ENCODE results near the gene WDR93.
"Not testable (repeated sequence)": the region's sequence is repeated elsewhere in the genome, so short reads cannot be mapped to it uniquely, and the experiment has no call there.

The WDR93 gene

DNA sequence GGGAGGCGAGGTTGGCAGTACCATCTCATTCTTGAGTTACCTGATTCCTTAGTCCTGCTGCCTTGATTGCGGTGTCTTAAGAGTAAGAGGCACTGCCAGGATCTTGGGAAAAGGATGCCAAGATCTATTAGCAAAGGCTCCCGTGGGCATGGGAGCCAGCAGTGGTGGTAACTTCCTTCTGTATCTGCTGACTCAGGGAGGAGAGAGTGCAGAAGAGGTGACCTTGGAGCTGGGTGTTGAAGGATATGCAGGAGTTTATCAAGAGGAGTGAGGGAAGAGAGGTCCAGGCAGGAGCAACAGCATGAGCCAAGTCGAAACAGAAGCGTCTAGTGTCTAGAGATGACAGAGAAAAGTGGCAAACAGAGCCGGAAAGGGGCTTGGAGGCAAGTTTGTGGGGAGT lies 90.0 kb downstream of the WDR93 start:
- no peak for DNase-seq
- in situ Hi-C loops (cut with HindIII; ENCODE audit: low pct_ligation_motif_present, low pct_unique_long_range_greater_than_20kb, low sequenced_read_pairs), result no loop called here

DNA sequence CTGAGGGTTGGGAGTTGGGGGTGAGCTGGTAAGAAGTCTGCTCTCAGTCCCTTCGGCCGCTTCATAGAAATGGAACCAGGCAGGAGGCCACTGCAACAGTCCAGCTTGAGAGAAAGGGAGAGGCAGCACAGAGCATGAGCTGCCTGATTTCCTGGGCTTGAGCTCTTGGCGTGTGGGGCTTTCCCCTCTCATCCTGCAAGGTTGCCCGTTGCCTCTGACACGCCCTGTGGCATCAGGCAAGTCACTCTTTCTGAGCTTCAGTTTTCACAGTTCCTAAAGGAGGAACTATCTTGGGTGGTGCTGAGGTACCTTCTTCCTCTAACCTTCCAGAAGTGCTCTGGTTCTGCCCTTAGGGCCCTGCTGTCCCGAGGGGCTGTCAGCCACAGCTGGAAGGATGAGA lies 90.4 kb downstream of the WDR93 start:
- in situ Hi-C loops (cut with HindIII; ENCODE audit: low pct_ligation_motif_present, low pct_unique_long_range_greater_than_20kb, low sequenced_read_pairs), result no loop called here
- DNase-seq, result no peak

DNA sequence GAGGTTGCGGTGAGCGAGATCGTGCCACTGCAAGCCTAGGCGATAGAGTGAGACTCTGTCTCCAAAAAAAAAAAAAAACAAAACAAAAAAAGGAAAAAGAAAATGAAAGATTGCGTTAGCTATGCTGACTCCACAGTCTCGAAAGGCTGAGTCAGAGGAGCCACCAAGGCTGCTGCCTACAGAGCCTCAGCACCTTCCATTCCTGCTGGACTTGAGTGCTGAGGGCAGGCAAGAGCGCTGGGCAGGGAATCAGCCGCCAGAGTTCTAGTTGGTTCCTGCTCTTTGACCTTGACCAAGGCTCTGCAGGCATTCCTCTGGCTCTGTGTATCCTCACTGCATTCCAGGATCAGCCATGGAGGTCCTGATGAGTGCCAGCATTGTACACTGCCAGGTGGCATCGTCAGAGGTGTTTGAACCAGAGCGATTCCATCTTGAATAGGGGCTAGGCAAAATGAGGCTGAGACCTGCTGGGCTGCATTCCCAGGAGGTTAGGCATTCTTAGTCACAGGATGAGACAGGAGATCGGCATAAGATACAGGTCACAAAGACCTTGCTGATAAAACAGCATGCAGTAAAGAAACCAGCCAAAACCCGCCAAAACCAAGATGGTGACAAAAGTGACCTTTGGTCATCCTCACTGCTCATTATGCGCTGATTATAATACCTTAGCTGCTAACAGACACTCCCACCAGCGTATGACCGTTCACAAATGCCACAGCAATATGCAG lies 91.4 kb downstream of the WDR93 start:
- in situ Hi-C loops (cut with HindIII; ENCODE audit: low pct_ligation_motif_present, low pct_unique_long_range_greater_than_20kb, low sequenced_read_pairs), result no loop called here
- DNase-seq, result no peak

DNA sequence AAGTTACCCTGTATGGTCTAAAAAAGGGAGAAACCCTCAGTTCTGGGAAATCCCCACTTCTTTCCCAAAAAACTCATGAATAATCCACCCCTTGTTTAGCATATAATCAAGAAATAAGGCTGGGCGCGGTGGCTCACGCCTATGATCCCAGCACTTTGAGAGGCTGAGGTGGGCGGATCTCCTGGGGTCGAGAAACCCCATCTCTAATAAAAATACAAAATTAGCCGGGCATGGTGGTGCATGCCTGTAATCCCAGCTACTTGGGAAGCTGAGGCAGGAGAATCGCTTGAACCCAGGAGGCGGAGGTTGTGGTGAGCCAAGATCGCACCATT lies 92.0 kb downstream of the WDR93 start:
- DNase-seq; in situ Hi-C loops (cut with HindIII; ENCODE audit: low pct_ligation_motif_present, low pct_unique_long_range_greater_than_20kb, low sequenced_read_pairs): not testable (repeated sequence)

DNA sequence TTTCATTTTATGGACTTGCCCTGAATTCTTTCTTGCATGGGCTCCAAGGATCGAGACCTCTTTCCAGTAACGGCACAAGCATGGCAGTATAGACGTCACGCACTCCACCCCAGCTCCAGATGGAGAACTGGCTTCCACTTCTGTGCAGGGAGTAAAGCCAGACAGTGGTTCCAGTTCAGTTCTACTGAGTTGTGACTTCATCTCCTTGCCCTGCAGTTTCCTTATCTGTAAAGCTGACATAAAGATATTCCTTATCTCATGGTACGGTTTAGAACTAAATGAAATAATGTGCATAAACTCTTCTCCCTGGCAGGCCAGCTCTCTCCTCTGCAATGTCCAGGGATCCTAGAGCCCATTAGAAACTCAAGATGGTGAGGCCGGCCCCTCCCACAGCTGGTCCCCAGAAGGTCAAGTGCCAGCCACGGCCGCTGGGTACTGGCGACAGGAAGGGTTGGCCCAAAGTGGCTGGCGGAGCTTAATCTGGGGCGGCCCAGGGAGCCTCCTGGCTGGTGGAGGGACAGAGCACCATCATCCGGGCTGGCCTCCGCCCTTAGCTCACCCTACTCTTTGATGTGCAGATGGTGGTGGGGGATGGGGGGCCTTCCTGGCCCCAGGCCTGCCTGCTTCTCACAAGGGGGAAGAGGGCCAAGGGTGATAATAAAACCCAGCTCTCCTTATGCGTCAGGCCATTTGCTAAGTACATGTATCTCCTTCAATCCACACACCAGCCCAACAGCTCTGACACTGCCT lies 92.7 kb downstream of the WDR93 start:
- in situ Hi-C loops (cut with HindIII; ENCODE audit: low pct_ligation_motif_present, low pct_unique_long_range_greater_than_20kb, low sequenced_read_pairs), result no loop called here
- no peak for DNase-seq

DNA sequence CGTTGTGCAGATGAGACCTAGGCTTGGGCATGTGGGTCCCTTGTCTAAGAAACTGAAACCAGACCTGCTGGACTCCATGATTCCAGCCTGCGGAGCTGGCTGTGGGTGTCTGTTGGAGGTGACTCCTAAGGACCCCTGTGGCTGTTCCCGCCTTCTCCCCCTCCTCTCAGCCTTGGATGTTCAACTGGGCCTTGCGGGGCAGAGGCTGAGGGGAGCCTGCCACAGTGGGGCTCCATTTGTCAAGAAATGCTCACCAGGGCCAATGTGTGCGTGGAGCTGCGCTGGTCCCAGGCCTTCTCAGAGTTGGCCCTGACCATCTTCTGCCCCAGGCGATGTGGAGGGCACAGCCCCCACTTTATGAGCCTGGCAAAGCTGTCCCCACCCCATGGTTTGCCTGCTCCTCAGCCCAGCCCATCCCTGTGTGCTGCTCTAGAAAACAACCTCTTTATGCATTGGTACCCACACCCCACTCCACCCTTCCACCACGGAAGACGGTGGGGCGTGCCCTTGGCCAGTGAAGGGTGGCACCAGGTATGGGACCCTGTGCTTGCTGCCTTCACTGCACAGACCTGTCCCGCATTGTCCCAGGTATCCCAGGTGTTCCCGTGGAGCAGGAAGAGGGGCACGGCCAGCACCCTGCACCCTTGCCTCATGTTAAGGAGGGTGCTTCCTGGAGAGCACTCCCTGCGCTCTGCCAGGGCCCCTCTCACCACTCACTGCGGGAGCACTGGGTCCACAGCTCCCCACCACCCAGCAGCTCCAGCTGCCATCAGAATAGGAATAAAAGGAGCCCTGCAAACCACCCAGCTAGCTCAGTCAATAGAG lies 93.5 kb downstream of the WDR93 start:
- DNase-seq, result no peak
- in situ Hi-C loops (cut with HindIII; ENCODE audit: low pct_ligation_motif_present, low pct_unique_long_range_greater_than_20kb, low sequenced_read_pairs), result no loop called here

DNA sequence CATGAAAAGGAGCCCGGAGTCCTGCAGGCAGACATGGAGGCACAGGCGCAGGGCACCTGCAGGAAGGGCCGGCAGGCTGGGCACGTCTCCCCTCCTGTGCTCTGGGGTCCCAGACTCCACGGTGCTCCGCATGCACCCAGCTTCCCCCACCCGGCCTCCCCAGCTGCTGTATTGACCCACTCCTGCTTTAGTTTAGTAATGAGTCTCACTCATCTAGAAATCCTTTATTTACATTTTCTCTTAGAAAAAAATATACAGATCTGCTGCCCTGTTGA lies 94.0 kb downstream of the WDR93 start:
- DNase-seq, result no peak
- in situ Hi-C loops (cut with HindIII; ENCODE audit: low pct_ligation_motif_present, low pct_unique_long_range_greater_than_20kb, low sequenced_read_pairs), result no loop called here

DNA sequence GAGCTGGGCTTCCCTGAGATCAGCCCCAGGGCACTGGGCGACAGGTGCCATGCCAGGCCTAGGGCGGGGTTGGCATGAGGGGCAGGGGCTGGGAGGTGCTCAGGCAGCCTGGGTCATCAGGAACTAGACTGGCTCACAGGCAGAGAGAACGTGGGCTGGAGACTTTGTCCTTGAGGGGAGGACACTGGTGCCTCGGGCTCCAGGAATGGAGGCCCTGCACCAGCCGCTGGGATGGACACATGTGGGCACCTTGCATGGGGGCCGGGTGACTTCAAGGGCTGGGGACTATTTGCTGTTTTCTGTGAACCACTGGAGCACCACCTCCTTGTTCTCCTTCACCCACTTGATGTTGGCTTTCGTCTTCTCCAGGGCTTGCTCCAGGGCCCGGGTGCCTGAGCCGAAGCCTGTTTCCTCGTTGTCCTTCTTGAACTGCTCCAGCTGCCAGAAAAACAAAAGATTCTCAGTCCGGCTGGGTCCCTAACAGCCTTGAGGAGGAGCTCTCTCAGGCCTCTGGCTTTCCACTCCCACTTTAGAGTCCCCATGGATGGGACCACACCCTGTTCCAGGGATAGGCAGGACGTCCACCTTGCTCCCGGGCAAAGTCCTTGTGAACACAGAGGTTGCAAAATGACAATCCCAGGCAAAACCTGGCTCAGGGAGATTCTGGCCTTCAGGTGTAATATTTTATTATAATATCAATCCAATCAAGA lies 94.6 kb downstream of the WDR93 start:
- in situ Hi-C loops (cut with HindIII; ENCODE audit: low pct_ligation_motif_present, low pct_unique_long_range_greater_than_20kb, low sequenced_read_pairs), result no loop called here
- no peak for DNase-seq

DNA sequence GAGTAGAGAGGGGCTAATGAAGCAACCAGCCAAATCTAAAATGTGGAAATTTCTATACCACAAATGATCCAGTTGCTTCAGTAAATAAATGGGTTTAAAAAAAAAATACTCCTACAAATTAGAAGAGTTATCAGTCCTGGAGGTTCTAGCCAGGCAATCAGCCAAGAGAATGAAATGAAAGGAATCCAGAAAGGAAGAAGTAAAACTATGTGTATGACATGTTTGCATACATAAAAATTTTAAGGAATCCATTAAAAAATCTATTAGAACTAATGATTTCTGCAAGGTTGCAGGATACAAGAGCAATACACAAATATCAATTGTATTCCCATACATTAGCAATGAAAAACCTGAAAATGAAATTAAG lies 95.1 kb downstream of the WDR93 start:
- DNase-seq, result no peak
- in situ Hi-C loops (cut with HindIII; ENCODE audit: low pct_ligation_motif_present, low pct_unique_long_range_greater_than_20kb, low sequenced_read_pairs), result no loop called here

DNA sequence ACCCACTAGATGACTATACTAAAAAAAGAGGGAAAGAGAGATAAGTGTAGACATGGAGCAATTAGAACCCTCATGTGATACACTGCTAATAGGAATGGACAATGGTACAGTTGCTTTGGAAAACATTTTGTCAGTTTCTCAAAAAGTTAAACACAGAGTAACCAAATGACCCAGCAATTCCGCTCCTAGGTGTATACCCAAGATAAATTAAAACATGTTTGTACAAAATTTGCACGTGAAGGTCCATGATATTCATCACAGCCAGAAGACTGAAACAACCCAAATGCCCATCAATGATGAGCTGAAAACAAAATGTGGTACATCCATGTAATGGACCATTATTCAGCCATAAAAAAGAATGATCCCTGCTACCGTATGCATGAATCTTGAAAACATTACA lies 97.3 kb downstream of the WDR93 start:
- DNase-seq, result no peak

DNA sequence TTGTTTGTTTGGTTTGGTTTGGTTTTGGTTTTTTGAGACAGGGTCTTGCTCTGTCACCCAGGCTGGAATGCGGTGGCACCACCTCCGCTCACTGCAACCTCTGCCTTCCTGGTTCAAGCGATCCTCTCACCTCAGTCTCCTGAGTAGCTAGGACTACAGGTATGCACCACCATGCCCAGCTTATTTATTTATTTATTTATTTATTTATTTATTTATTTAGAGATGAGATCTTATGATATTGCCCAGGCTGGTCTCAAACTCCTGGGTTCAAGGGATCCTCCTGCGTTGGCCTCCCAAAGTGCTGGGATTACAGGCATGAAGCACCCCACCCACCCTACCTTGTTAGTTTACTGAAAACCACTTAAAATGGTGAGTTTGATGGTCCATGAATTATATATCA lies 98.0 kb downstream of the WDR93 start:
- DNase-seq; in situ Hi-C loops (cut with HindIII; ENCODE audit: low pct_ligation_motif_present, low pct_unique_long_range_greater_than_20kb, low sequenced_read_pairs): not testable (repeated sequence)

More for the DNA sequence above, 97.3 kb downstream of the WDR93 start:
- in situ Hi-C loops (cut with HindIII; ENCODE audit: low pct_ligation_motif_present, low pct_unique_long_range_greater_than_20kb, low sequenced_read_pairs), result no loop called here

DNA sequence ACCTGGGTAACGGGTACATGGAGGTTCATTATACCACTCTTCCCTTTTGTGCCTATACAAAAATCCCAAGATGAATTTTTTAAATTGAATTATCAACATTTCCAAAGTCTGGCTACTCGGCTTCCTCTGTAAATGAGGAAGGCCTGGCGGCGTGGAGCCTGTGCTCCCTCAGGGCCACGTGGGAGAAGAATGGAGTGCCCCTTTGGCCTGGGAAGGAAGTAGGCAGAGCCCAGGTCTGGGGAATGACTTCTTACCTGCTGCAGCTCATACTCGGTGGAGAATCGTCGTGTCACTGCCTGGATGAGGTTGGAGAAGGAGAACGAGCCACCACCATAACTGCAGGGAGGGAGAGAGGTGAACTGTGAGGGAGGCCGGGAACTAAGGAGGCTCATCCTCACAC lies 99.6 kb downstream of the WDR93 start:
- in situ Hi-C loops (cut with HindIII; ENCODE audit: low pct_ligation_motif_present, low pct_unique_long_range_greater_than_20kb, low sequenced_read_pairs), result no loop called here
- no peak for DNase-seq

DNA sequence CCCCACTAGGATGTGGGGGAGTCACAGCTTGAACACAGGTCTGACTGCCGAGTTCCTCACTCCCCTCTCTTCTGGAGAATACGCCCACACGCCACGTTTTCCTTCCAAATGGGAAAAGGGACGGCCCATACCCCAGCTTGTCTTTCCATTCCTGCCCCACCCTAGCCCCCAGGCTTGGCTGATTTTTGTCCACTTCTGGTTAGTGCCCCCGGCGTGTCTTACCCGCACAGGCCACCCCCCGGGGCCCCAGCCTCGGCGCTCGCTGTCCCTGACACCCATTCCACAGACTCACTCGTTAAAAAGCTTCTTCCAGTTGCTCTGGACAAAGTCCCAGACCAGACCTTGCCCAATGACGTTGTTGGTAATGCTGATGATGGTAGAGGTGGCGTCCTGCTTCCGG lies 100.0 kb downstream of the WDR93 start:
- in situ Hi-C loops (cut with HindIII; ENCODE audit: low pct_ligation_motif_present, low pct_unique_long_range_greater_than_20kb, low sequenced_read_pairs), result no loop called here

DNA sequence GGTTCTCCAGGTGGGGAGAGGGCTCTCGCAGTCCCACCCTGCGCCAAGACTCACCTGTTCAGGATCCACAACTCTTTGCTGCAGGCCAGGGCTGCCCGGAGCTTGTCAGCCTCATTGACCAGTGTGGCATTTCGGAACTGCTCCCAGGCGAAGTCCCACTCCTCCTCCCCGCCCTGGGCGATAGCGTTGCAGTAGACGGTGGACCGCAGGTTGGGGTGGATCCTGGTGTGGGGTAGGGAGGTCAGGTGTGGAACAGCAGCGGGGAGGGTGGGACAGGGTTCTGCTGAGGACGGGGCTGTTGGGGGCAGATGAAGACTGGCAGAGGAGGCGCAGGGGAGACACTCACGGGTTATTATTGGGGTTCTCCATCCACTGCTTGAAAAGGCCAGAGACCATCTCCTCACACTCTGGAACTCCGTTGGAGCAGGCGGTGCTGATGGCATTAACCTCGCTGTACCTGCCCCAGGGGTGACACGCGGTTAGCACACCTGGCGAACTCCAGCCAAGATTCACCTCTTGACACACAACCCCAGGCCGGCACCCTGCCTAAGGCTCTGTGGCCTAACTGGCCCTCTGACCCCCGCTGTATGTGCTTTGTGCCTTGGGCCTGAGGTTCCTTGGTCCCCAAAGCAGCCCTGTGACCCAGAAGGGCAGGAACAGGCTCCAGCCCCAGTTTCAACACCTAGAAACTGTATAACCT lies 101.6 kb downstream of the WDR93 start:
- DNase-seq, result no peak
- in situ Hi-C loops (cut with HindIII; ENCODE audit: low pct_ligation_motif_present, low pct_unique_long_range_greater_than_20kb, low sequenced_read_pairs), result no loop called here

More for the DNA sequence above, 100.0 kb downstream of the WDR93 start:
- no peak for DNase-seq
